ENCODE data around the gene UBE2J1.
A peak's percentile ranks its signal among the peaks of the same experiment; 100 is the strongest.

UBE2J1 gene

GRCh38 chr6:89291256-89291819, 61.2 kb downstream of the UBE2J1 start:
- DNase-seq (ENCODE audit: low read depth in 4 of 4, low spot score in 1 of 4), result no peak

GRCh38 chr6:89290401-89291155, 61.9 kb downstream of the UBE2J1 start:
- DNase-seq (ENCODE audit: low read depth in 4 of 4, low spot score in 1 of 4), result no peak

- DNase-seq (ENCODE audit: low read depth in 4 of 4, low spot score in 1 of 4), result no peak
Observed at GRCh38 chr6:89289710-89290109, 62.8 kb downstream of the UBE2J1 start.

GRCh38 chr6:89287351-89288028, 65.0 kb downstream of the UBE2J1 start:
- DNase-seq (ENCODE audit: low read depth in 4 of 4, low spot score in 1 of 4), result no peak

- no peak for DNase-seq (ENCODE audit: low read depth in 4 of 4, low spot score in 1 of 4)
Observed at GRCh38 chr6:89286516-89286915, 66.0 kb downstream of the UBE2J1 start.

GRCh38 chr6:89284963-89285735, 67.4 kb downstream of the UBE2J1 start:
- DNase-seq (ENCODE audit: low read depth in 4 of 4, low spot score in 1 of 4), result no peak

- DNase-seq (ENCODE audit: low read depth in 4 of 4, low spot score in 1 of 4), result no peak
Observed at GRCh38 chr6:89284081-89284480, 68.4 kb downstream of the UBE2J1 start.

GRCh38 chr6:89282749-89283148, 69.8 kb downstream of the UBE2J1 start:
- no peak for DNase-seq (ENCODE audit: low read depth in 4 of 4, low spot score in 1 of 4)

- DNase-seq (ENCODE audit: low read depth in 4 of 4, low spot score in 1 of 4), result peak in 1 of 4 experiments; percentile 34
Observed at GRCh38 chr6:89281779-89282246, 70.7 kb downstream of the UBE2J1 start.

- no peak for DNase-seq (ENCODE audit: low read depth in 4 of 4, low spot score in 1 of 4)
Observed at GRCh38 chr6:89278956-89279355, 73.6 kb downstream of the UBE2J1 start.
